Pons (tissue), 1 donor: Measurements from ENCODE around the gene JAKMIP1.
"Not testable (repeated sequence)": the region's sequence is repeated elsewhere in the genome, so short reads cannot be mapped to it uniquely, and the experiment has no call there.

Experiments
- DNase-seq: peaks from one replicate; pipeline ENCODE4 v3.0.0-alpha.2; 2016; ENCODE audit warnings: low spot score

JAKMIP1 gene

GRCh38 chr4:6229095-6229494, 28.7 kb upstream of the JAKMIP1 start:
- peak; percentile 86 for DNase-seq

GRCh38 chr4:6228158-6229067, 28.1 kb upstream of the JAKMIP1 start:
- DNase-seq = no peak

GRCh38 chr4:6227412-6228157, 27.2 kb upstream of the JAKMIP1 start:
- DNase-seq = no peak

GRCh38 chr4:6226506-6226905, 26.2 kb upstream of the JAKMIP1 start:
- no peak for DNase-seq

GRCh38 chr4:6225469-6225868, 25.1 kb upstream of the JAKMIP1 start:
- no peak for DNase-seq

GRCh38 chr4:6224735-6225134, 24.4 kb upstream of the JAKMIP1 start:
- no peak for DNase-seq

- DNase-seq = peak; percentile 49
Observed at GRCh38 chr4:6222761-6223292, 22.5 kb upstream of the JAKMIP1 start.

GRCh38 chr4:6221851-6222760, 21.8 kb upstream of the JAKMIP1 start:
- peak; percentile 54 for DNase-seq

GRCh38 chr4:6221301-6221850, 21.0 kb upstream of the JAKMIP1 start:
- no peak for DNase-seq

- no peak for DNase-seq
Observed at GRCh38 chr4:6217716-6218381, 17.5 kb upstream of the JAKMIP1 start.

GRCh38 chr4:6216588-6216987, 16.2 kb upstream of the JAKMIP1 start:
- DNase-seq = no peak

GRCh38 chr4:6209921-6210320, 9.6 kb upstream of the JAKMIP1 start:
- DNase-seq = no peak

- not testable (repeated sequence) for DNase-seq
Observed at GRCh38 chr4:6209291-6209690, 8.9 kb upstream of the JAKMIP1 start.

GRCh38 chr4:6208416-6208815, 8.1 kb upstream of the JAKMIP1 start:
- no peak for DNase-seq

GRCh38 chr4:6207602-6208001, 7.3 kb upstream of the JAKMIP1 start:
- no peak for DNase-seq

GRCh38 chr4:6206771-6207290, 6.5 kb upstream of the JAKMIP1 start:
- DNase-seq = no peak

- DNase-seq = no peak
Observed at GRCh38 chr4:6205973-6206372, 5.6 kb upstream of the JAKMIP1 start.

GRCh38 chr4:6205567-6205931, 5.2 kb upstream of the JAKMIP1 start:
- DNase-seq = no peak

GRCh38 chr4:6204871-6205566, 4.7 kb upstream of the JAKMIP1 start:
- no peak for DNase-seq

- DNase-seq = no peak
Observed at GRCh38 chr4:6204098-6204497, 3.7 kb upstream of the JAKMIP1 start.
